SK-N-SH (cell line): ENCODE data around the gene ZNF365.

Experiments used
- JUND ChIP-seq: IDR thresholded peaks from 2 replicates; pipeline ENCODE4 v1.4.0; 2012
- MXI1 ChIP-seq: IDR thresholded peaks from 2 replicates; pipeline ENCODE4 v1.6.1; 2012; ENCODE audit warnings: mild to moderate bottlenecking, low read depth, low read length, improper control_type of control experiment
- NRF1 ChIP-seq: IDR thresholded peaks from 2 replicates; pipeline ENCODE4 v1.6.1; 2012; ENCODE audit warnings: low read depth, mild to moderate bottlenecking, low read length
- POLR2AphosphoS5 ChIP-seq: IDR thresholded peaks from 2 replicates; pipeline ENCODE4 v1.6.1; 2012; ENCODE audit warnings: low read depth, low read length
- RCOR1 ChIP-seq: fragments of 150-350 bp; IDR thresholded peaks from 2 replicates; pipeline ENCODE4 v1.6.1; 2017; ENCODE audit warnings: antibody characterized with exemption, low read length
- RFX5 ChIP-seq: IDR thresholded peaks from 2 replicates; pipeline ENCODE4 v1.6.1; 2012; ENCODE audit warnings: mild to moderate bottlenecking, improper control_type of control experiment, low read length
- RXRA ChIP-seq: IDR thresholded peaks from 2 replicates; pipeline ENCODE4 v1.4.0; 2012; ENCODE audit warnings: low read depth, mild to moderate bottlenecking, borderline replicate concordance
- TF ChIP-seq, protein P1 (sequence below): fragments of 200-600 bp; sonication (generic); IDR thresholded peaks from 2 replicates; pipeline ENCODE4 v1.6.1; 2017; ENCODE audit warnings: antibody characterized with exemption, mild to moderate bottlenecking, moderate library complexity
- TF ChIP-seq, protein P2 (sequence below): fragments of 150-350 bp; IDR thresholded peaks from 2 replicates; pipeline ENCODE4 v1.6.1; 2017; ENCODE audit warnings: antibody characterized with exemption, low read length, low read depth, borderline replicate concordance

DNA sequence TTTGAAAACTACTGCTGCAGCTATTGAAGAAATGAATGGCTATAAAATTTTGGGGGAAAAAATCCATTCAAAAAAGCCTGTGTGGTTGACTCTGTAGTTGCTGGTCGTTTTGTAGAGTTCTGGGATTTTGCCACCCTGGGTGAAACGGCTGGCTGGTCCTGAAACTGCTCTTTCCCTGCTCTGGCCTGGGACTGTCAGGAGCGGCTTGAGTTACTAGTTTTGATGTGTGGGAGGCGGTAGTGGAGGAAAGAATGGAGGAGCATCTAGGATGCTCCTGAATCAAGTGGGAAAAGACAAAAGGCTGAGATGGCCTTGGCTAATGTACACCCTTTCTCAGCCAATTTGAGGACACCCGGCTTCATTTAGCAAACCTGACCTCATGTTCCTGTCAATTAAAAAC lies 72.5 kb downstream of the ZNF365 start:
- TF ChIP-seq RCOR1: no peak
- no peak for TF ChIP-seq JUND
- no peak for TF ChIP-seq POLR2AphosphoS5
- TF ChIP-seq, protein P1, sequence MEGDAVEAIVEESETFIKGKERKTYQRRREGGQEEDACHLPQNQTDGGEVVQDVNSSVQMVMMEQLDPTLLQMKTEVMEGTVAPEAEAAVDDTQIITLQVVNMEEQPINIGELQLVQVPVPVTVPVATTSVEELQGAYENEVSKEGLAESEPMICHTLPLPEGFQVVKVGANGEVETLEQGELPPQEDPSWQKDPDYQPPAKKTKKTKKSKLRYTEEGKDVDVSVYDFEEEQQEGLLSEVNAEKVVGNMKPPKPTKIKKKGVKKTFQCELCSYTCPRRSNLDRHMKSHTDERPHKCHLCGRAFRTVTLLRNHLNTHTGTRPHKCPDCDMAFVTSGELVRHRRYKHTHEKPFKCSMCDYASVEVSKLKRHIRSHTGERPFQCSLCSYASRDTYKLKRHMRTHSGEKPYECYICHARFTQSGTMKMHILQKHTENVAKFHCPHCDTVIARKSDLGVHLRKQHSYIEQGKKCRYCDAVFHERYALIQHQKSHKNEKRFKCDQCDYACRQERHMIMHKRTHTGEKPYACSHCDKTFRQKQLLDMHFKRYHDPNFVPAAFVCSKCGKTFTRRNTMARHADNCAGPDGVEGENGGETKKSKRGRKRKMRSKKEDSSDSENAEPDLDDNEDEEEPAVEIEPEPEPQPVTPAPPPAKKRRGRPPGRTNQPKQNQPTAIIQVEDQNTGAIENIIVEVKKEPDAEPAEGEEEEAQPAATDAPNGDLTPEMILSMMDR: no peak
- TF ChIP-seq RXRA: no peak
- TF ChIP-seq MXI1: no peak
- TF ChIP-seq, protein P2, sequence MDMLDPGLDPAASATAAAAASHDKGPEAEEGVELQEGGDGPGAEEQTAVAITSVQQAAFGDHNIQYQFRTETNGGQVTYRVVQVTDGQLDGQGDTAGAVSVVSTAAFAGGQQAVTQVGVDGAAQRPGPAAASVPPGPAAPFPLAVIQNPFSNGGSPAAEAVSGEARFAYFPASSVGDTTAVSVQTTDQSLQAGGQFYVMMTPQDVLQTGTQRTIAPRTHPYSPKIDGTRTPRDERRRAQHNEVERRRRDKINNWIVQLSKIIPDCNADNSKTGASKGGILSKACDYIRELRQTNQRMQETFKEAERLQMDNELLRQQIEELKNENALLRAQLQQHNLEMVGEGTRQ: no peak
- no peak for TF ChIP-seq NRF1
- no peak for TF ChIP-seq RFX5
